HG02571 (cell line): Measurements from ENCODE around the gene TBC1D2B.
"Not testable (repeated sequence)": the region's sequence is repeated elsewhere in the genome, so short reads cannot be mapped to it uniquely, and the experiment has no call there.

Experiments
- ATAC-seq: cut with Tn5 transposase; IDR thresholded peaks from one replicate; pipeline ENCODE4 v1.9.1; 2021; ENCODE audit warnings: mild to moderate bottlenecking, moderate library complexity; ENCODE audit not compliant: unreplicated experiment

TBC1D2B gene

DNA sequence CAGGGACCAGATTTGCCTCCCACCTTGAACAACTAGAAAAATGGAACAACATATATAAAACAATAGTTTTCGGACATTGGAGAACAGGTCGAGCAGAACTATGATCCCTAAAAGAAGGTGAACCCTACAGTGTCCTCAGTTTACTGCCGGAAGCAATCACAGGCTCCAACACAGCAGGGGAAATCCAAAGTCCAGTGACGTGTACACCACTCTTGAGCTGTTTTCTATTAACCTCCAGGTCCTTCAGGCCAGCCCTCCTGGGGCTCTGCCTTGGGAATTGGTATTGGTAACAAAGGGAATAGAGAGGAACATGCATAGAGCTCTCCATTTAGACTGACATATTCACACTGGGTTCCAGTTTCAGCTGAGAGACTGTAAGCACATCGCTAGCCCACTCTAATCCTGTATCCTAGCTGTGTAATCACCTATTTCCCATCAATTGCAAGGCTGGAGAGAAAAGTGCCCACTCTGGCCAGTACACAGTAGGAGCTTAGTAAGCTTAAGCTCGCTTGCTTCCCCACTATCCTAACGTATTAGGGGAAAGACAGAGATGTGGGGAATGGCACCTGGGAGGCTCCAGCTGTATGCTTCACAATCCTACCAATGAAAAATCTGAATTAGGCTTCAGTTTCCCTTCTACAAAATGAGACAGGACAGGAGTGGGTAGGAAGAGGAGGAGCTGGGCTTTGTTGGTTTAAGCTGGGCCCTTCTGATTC is 118.6 kb downstream of the TBC1D2B start:
- not testable (repeated sequence) for ATAC-seq

DNA sequence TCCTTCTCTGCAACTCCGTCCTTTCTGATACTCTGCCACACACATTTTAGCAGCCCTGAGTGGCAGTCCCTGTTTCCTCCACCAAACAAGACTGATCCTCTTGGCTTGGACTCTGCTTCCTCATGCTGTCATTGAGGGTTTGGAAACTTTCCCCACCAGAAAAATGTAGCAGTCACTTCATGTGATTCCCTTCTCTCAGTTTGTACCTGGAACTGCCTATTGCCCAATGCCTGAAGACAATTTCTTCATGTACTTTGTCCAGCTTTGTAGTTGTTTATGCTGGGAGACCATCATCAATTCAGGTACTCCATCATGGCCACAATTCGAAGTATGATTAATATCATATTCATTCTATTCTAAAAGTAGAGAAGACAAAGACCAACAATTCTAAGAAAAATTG is 119.5 kb downstream of the TBC1D2B start:
- ATAC-seq = not testable (repeated sequence)

DNA sequence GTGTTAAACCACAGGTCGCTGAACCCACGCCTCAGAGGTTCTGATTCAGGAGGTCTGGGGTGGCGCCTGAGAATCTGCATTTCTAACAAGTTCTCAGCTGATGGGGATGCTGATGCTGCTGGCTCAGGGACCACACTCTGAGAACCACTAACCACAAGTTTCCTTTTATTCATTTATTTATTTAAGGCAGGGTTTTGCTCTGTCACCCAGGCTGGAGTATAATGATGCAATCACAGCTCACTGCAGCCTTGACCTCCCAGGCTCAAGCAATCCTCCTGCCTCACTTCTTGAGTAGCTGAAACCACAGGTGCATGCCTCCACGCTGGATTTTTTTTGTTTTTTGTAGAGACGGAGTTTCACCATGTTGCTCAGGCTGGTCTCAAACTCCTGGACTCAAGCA is 123.6 kb downstream of the TBC1D2B start:
- not testable (repeated sequence) for ATAC-seq

DNA sequence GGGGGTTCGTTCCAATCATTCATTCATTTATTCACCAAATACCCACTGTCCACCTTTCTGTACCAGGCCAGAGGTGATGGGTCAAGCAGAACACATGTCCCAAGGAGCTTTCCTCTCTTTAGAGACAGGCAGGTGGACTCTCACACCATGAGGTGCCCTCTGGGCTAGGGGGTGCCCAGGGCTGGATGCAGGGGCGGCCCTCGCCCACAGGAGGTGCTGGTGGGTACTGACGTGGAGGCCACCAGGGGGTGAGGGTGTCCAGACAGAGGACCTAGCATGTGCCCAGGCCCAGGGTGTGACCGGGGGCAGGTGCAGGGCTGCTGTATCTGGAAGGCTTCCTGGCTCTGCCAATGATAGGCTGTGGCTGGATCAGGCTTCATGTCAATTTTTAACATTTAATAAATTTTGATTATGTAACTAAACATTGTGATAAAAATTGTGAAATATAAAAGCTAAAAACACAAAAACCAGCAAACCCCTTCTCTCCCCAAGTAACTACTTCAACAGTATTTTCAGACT is 124.5 kb downstream of the TBC1D2B start:
- not testable (repeated sequence) for ATAC-seq

DNA sequence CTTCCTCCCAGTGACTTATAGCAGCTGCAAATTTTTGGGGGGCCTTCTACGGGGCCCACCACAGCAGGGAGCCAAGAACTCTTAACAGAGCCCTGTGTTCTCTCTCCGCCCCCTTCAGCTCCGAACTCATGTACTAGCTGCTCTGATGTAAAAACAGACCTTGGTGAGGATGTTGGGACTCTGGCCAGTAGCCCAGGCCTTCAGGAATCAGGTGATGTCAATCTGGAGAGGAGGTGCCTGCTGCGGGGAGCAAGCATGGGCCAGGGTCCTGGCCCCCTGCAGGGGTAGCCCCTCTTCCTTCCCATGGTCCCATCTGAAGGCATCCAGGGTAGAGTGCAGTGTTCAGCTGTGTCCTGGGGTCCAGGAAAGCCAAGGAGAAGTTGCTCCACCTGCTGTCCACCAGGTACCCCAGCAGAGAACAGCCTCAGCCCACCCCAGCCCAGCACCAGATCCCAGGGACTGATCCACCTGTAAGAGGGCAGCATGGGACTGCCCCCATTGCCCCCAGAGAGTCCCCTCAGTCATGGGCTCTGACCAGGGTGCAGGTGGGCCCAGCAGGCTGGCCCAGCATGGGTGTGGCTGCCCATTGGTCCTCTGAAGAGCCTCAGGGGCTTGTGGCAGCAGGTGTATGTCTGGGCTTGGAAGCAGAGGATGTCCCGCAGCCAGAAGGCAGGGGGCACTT is 126.3 kb downstream of the TBC1D2B start:
- not testable (repeated sequence) for ATAC-seq

DNA sequence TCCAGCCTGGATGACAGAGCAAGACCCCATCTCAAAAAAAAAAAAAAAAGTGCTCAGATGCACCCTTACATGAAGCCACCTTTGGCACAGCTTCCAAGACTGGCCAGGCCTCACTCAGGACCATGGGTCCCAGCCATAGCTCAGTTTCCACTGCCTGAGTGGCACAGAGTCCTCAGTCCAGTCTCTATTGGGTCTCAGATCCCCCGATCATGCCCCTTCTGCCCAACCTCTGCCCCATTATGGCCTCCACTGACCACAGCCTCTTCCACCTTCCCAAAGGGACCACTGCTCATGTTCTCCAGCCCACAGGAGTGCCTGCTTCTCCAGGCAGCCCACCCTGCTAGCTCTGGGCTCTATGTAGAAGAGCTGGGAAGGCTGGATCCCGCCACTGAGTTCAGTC is 127.0 kb downstream of the TBC1D2B start:
- ATAC-seq = not testable (repeated sequence)

DNA sequence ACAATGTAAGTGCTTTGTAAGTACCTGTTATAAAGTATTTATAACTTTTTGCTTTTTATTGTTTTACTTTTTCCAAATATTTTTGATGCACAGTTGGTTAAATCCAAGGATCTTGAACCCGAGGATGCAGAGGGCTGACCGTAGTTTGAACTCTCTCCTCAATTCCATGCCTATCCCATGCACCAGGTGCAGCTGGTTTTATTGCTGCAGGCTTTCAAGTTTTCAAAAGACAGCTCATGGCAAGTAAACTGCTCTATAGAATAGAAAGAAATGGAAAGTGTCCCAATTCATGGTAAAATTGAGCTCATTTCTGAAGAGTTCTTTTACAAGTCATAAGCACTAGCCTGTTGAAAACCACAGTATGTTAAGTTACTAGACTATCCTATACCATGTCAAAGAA is 131.9 kb downstream of the TBC1D2B start:
- ATAC-seq = no peak
